T-helper 1 cell treated with Interleukin-12 subunit alpha and Interleukin-12 subunit beta and Interleukin-4 antibody, amounts not matched to agents 30 μg/mL and 1 μg/mL, for 36 hours (primary cell): Measurements from ENCODE around the gene ASIC5.

ENCODE experiments used
- H3K27ac Mint-ChIP-seq: one replicate; pipeline ENCODE4 v1.8.0; 2021; ENCODE audit warnings: mild to moderate bottlenecking, mixed read lengths
- H3K27me3 Mint-ChIP-seq: one replicate; pipeline ENCODE4 v1.8.0; 2021; ENCODE audit warnings: low read depth, mixed read lengths
- H3K36me3 Mint-ChIP-seq: one replicate; pipeline ENCODE4 v1.8.0; 2021; ENCODE audit warnings: low read depth, mixed read lengths
- H3K4me1 Mint-ChIP-seq: one replicate; pipeline ENCODE4 v1.8.0; 2021; ENCODE audit warnings: low read depth, mixed read lengths
- H3K4me3 Mint-ChIP-seq: one replicate; pipeline ENCODE4 v1.8.0; 2021; ENCODE audit warnings: mild to moderate bottlenecking, moderate library complexity, mixed read lengths
- H3K9me3 Mint-ChIP-seq: one replicate; pipeline ENCODE4 v1.8.0; 2021; ENCODE audit warnings: mixed read lengths

The ASIC5 gene

GRCh38 chr4:155889946-155890345, 23.9 kb upstream of the ASIC5 start:
- H3K9me3 Mint-ChIP-seq = no peaks in the 10 kb centered on the region
- no peaks in the 10 kb centered on the region for H3K27me3 Mint-ChIP-seq
- H3K36me3 Mint-ChIP-seq = no peaks in the 10 kb centered on the region
- H3K4me1 Mint-ChIP-seq = no peaks in the 10 kb centered on the region
- no peak overlapping the region for H3K4me3 Mint-ChIP-seq
- H3K27ac Mint-ChIP-seq = no peak overlapping the region

- Mint-ChIP-seq H3K36me3 (no peaks in the 10 kb centered on the region), H3K9me3 (no peaks in the 10 kb centered on the region), H3K4me3 (no peak overlapping the region), H3K4me1 (no peaks in the 10 kb centered on the region), H3K27me3 (no peaks in the 10 kb centered on the region), H3K27ac (no peak overlapping the region)
Observed at GRCh38 chr4:155889031-155889793, 23.1 kb upstream of the ASIC5 start.

- Mint-ChIP-seq H3K4me1 (no peaks in the 10 kb centered on the region), H3K4me3 (no peak overlapping the region), H3K27ac (no peak overlapping the region), H3K27me3 (no peaks in the 10 kb centered on the region), H3K9me3 (no peaks in the 10 kb centered on the region), H3K36me3 (no peaks in the 10 kb centered on the region)
Observed at GRCh38 chr4:155887847-155888570, 21.9 kb upstream of the ASIC5 start.

GRCh38 chr4:155887045-155887444, 21.0 kb upstream of the ASIC5 start:
- H3K36me3 Mint-ChIP-seq = no peaks in the 10 kb centered on the region
- H3K9me3 Mint-ChIP-seq = no peaks in the 10 kb centered on the region
- H3K4me3 Mint-ChIP-seq = no peak overlapping the region
- H3K27ac Mint-ChIP-seq = no peak overlapping the region
- H3K27me3 Mint-ChIP-seq = no peaks in the 10 kb centered on the region
- H3K4me1 Mint-ChIP-seq = no peaks in the 10 kb centered on the region

GRCh38 chr4:155885666-155886065, 19.6 kb upstream of the ASIC5 start:
- no peaks in the 10 kb centered on the region for H3K36me3 Mint-ChIP-seq
- H3K4me1 Mint-ChIP-seq = no peaks in the 10 kb centered on the region
- no peaks in the 10 kb centered on the region for H3K9me3 Mint-ChIP-seq
- no peak overlapping the region for H3K27ac Mint-ChIP-seq
- no peak overlapping the region for H3K4me3 Mint-ChIP-seq
- no peaks in the 10 kb centered on the region for H3K27me3 Mint-ChIP-seq

- no peaks in the 10 kb centered on the region for H3K9me3 Mint-ChIP-seq
- H3K4me1 Mint-ChIP-seq = no peaks in the 10 kb centered on the region
- no peaks in the 10 kb centered on the region for H3K27me3 Mint-ChIP-seq
- no peak overlapping the region for H3K27ac Mint-ChIP-seq
- no peak overlapping the region for H3K4me3 Mint-ChIP-seq
- H3K36me3 Mint-ChIP-seq = no peaks in the 10 kb centered on the region
Observed at GRCh38 chr4:155883895-155884294, 17.8 kb upstream of the ASIC5 start.

DNA sequence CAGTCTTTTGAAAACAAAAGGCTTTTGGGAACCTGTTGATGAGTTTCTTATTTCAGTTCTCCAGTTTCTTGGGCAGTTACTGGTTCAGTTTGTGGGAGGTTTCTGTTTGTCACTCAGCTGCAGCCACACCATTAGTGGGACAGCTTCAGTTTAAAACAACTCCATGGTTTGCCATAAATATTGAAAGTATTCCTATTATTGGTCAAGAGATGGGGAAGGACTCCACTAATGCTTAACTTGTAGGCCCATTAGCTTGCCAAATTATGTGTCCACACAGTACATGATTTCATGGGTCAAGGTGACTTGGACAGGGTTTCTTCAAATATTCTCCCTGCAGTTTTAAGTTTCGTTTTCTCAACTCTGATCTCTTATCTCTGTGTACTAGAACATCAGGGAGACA, 15.5 kb upstream of the ASIC5 start:
- H3K4me3 Mint-ChIP-seq = no peak overlapping the region
- no peaks in the 10 kb centered on the region for H3K36me3 Mint-ChIP-seq
- no peaks in the 10 kb centered on the region for H3K27me3 Mint-ChIP-seq
- H3K4me1 Mint-ChIP-seq = no peaks in the 10 kb centered on the region
- H3K9me3 Mint-ChIP-seq = no peaks in the 10 kb centered on the region
- no peak overlapping the region for H3K27ac Mint-ChIP-seq

GRCh38 chr4:155879767-155880166, 13.7 kb upstream of the ASIC5 start:
- Mint-ChIP-seq H3K9me3 (no peaks in the 10 kb centered on the region), H3K36me3 (no peaks in the 10 kb centered on the region), H3K27me3 (no peaks in the 10 kb centered on the region), H3K4me3 (no peak overlapping the region), H3K27ac (no peak overlapping the region), H3K4me1 (no peaks in the 10 kb centered on the region)

GRCh38 chr4:155878611-155879010, 12.5 kb upstream of the ASIC5 start:
- H3K27ac Mint-ChIP-seq = no peak overlapping the region
- H3K36me3 Mint-ChIP-seq = no peaks in the 10 kb centered on the region
- no peaks in the 10 kb centered on the region for H3K4me1 Mint-ChIP-seq
- no peaks in the 10 kb centered on the region for H3K9me3 Mint-ChIP-seq
- H3K27me3 Mint-ChIP-seq = no peaks in the 10 kb centered on the region
- H3K4me3 Mint-ChIP-seq = no peak overlapping the region

DNA sequence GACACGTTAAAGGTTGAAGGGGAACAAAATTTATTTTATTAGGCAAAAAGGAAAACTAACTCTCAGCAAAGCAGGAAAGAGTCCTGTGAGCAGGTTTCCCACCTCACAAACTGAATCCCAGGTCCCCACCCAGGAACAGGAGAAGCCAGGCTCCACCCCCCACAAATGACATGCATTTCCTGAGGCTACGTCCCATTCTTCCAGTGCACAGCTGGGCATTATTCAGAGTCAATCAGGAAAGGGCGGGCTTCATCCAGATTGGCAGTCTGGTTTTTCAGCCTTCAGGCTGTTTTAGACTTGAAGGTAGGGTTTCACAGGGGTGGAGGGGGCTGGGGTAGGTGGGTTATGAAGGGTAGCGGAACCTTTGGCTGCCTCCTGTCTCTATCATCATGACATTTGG, 11.9 kb upstream of the ASIC5 start:
- H3K27ac Mint-ChIP-seq = no peak overlapping the region
- H3K36me3 Mint-ChIP-seq = no peaks in the 10 kb centered on the region
- H3K9me3 Mint-ChIP-seq = no peaks in the 10 kb centered on the region
- no peaks in the 10 kb centered on the region for H3K4me1 Mint-ChIP-seq
- H3K4me3 Mint-ChIP-seq = no peak overlapping the region
- H3K27me3 Mint-ChIP-seq = no peaks in the 10 kb centered on the region

DNA sequence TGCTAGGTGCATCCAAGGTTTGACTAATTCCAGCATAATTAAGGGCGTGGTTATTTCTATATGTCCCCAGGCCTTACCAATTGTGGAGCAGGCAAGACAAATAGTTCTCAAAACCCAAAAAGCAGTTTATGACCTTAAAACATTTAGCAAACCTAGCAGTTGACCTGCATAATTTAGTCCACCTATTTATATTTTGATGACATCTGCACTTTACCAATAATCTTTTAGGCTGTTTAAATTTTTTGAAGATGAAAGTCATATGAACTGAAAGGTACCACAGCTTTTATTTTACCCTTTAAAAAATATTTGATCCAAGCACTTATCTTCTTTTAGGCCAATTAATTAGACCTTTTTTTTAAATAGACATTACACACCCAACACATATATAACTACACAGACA, 9.8 kb upstream of the ASIC5 start:
- H3K4me3 Mint-ChIP-seq = no peak overlapping the region
- no peaks in the 10 kb centered on the region for H3K27me3 Mint-ChIP-seq
- no peaks in the 10 kb centered on the region for H3K4me1 Mint-ChIP-seq
- no peak overlapping the region for H3K27ac Mint-ChIP-seq
- no peaks in the 10 kb centered on the region for H3K9me3 Mint-ChIP-seq
- H3K36me3 Mint-ChIP-seq = no peaks in the 10 kb centered on the region

DNA sequence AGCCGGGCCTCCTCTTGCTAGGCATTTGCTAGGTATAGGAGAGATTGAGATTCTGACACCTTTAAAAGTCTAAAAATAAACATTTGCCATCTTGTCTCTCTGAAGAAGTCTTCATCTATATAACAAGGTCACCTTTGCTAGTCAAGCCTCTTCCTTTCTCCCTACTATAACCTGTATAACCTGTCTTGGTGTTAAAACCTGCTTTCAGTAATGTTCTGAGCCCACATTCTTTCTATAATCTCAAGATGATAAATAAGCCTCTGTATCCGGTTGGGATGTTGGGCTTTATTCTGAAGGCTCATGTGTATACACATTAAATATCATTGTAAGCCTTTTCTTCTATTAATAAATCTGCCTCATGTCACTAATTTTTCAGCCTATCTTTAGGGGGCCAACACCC, 10.2 kb downstream of the ASIC5 start:
- H3K27me3 Mint-ChIP-seq = no peaks in the 10 kb centered on the region
- H3K27ac Mint-ChIP-seq = no peak overlapping the region
- H3K4me1 Mint-ChIP-seq = no peaks in the 10 kb centered on the region
- H3K36me3 Mint-ChIP-seq = no peaks in the 10 kb centered on the region
- no peak overlapping the region for H3K4me3 Mint-ChIP-seq
- H3K9me3 Mint-ChIP-seq = no peaks in the 10 kb centered on the region

DNA sequence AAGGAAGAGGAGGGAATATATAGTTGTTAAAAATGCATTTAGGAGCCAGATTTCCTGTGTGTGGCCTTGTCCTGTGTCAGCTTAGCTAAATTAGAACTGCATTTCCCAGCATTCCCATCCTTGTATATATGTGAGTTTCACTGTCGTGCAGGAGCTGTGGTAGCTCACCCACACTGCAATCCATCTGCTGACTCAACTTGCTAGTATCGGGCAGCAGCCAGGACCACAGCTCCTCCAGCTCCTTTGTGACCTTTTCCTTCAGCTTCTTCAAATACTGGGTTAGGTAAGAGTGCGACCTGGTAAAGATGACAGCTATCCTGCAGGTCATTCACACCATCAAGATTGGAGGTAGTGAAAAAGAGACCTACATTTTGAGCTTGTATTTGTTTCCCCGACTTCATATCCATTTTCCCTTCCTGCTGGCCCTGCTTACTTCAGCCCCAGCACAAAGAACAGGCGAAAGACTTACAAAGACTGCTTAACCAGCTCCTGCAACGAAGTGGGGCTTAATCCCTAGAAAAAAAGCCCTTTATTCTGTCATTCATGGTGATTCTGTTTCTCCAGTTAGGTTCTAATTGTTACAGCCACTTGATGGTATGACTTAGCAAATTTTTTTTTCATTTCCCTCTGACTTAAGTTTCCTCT, 11.4 kb downstream of the ASIC5 start:
- Mint-ChIP-seq H3K4me1 (no peaks in the 10 kb centered on the region), H3K4me3 (no peak overlapping the region), H3K9me3 (no peaks in the 10 kb centered on the region), H3K36me3 (no peaks in the 10 kb centered on the region), H3K27ac (no peak overlapping the region), H3K27me3 (no peaks in the 10 kb centered on the region)

DNA sequence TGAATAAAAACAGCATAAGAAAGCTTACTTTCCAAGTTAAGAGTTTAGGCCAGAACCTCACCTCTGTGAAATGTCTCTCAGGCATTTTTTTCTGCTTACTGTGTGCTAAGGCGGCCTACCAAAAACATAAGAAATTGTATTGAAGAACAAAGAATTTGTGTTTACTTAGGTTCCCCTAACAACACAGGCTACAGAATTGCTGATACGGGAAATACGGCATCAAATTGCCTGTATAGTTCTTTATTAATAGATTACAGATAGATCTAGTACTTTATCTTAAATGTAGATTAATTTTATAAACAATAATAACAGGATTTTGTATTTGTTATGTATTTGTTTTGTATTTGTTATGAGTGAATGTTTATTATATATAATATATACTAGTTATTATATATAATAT, 12.9 kb downstream of the ASIC5 start:
- Mint-ChIP-seq H3K27me3 (no peaks in the 10 kb centered on the region), H3K4me1 (no peaks in the 10 kb centered on the region), H3K27ac (no peak overlapping the region), H3K36me3 (no peaks in the 10 kb centered on the region), H3K9me3 (no peaks in the 10 kb centered on the region), H3K4me3 (no peak overlapping the region)

- Mint-ChIP-seq H3K4me1 (no peaks in the 10 kb centered on the region), H3K9me3 (no peaks in the 10 kb centered on the region), H3K27ac (no peak overlapping the region), H3K36me3 (no peaks in the 10 kb centered on the region), H3K4me3 (no peak overlapping the region), H3K27me3 (no peaks in the 10 kb centered on the region)
Observed at GRCh38 chr4:155849042-155849441, 17.0 kb downstream of the ASIC5 start.
